CD4-positive, alpha-beta memory T cell (primary cell): Measurements from ENCODE around the gene PLEK2. TPM values are rescaled to one million over a fixed set of nuclear protein-coding genes. Genes with fewer than 3 reads are reported as not detected.
"Not testable (repeated sequence)": the region's sequence is repeated elsewhere in the genome, so short reads cannot be mapped to it uniquely, and the experiment has no call there.

Experiments
- CTCF ChIA-PET: fragments of 350-600 bp; sonication (Branson Sonifier 250); formaldehyde crosslinking; loops from one replicate; lab custom pipeline; 2021; ENCODE audit warnings: inconsistent platforms; ENCODE audit not compliant: partially characterized antibody; lab: Charles Lee
- POLR2A ChIA-PET: fragments of 350-600 bp; sonication (Branson Sonifier 250); formaldehyde crosslinking; loops from one replicate; lab custom pipeline; 2021; ENCODE audit not compliant: partially characterized antibody; lab: Charles Lee
- DNase-seq, 5 donors: peaks; one replicate each; pipeline versions ENCODE4 v3.0.0 to v3.0.0-alpha.2; 2020 to 2022; ENCODE audit warnings: mixed read lengths in 1 of 5
- H3K27ac ChIP-seq: one replicate; pipeline ENCODE4 v1.7.0; 2013; ENCODE audit warnings: low read depth, low read length
- H3K27me3 ChIP-seq: 2 replicates; pipeline ENCODE4 v1.7.0; 2013; ENCODE audit warnings: mild to moderate bottlenecking, low read length, moderate library complexity; ENCODE audit not compliant: insufficient read depth
- H3K36me3 ChIP-seq: 2 replicates; pipeline ENCODE4 v1.7.0; 2013; ENCODE audit warnings: mild to moderate bottlenecking, low read length, moderate library complexity; ENCODE audit not compliant: insufficient read depth
- H3K4me1 ChIP-seq: 2 replicates; pipeline ENCODE4 v1.7.0; 2013; ENCODE audit warnings: mild to moderate bottlenecking, low read length, moderate library complexity; ENCODE audit not compliant: insufficient read depth
- H3K4me3 ChIP-seq, 2 donors: one replicate each; pipeline ENCODE4 v1.7.0; 2013; ENCODE audit warnings: low read length in 2 of 2, mild to moderate bottlenecking in 1 of 2
- H3K9me3 ChIP-seq, 2 donors: one replicate each; pipeline ENCODE4 v1.7.0; 2013; ENCODE audit warnings: low read length in 2 of 2, control low read depth in 1 of 2; ENCODE audit not compliant: control insufficient read depth in 1 of 2
- H3K27ac Mint-ChIP-seq, 7 donors: one replicate each; pipeline ENCODE4 v1.8.0; 2020 to 2021; ENCODE audit warnings: mixed read lengths in 7 of 7, mild to moderate bottlenecking in 6 of 7, inconsistent platforms in 3 of 7, moderate library complexity in 3 of 7
- H3K27me3 Mint-ChIP-seq, 2 donors: one replicate each; pipeline ENCODE4 v1.8.0; 2020 to 2021; ENCODE audit warnings: mixed read lengths in 2 of 2
- H3K36me3 Mint-ChIP-seq, 2 donors: one replicate each; pipeline ENCODE4 v1.8.0; 2020 to 2021; ENCODE audit warnings: mixed read lengths in 2 of 2, inconsistent platforms in 1 of 2, mild to moderate bottlenecking in 1 of 2
- H3K4me1 Mint-ChIP-seq, 4 donors: one replicate each; pipeline ENCODE4 v1.8.0; 2020 to 2021; ENCODE audit warnings: mixed read lengths in 4 of 4, mild to moderate bottlenecking in 1 of 4
- H3K4me3 Mint-ChIP-seq, 8 donors: one replicate each; pipeline ENCODE4 v1.8.0; 2020 to 2021; ENCODE audit warnings: mixed read lengths in 8 of 8, mild to moderate bottlenecking in 7 of 8, moderate library complexity in 6 of 8, inconsistent platforms in 3 of 8
- H3K9me3 Mint-ChIP-seq, 8 donors: one replicate each; pipeline ENCODE4 v1.8.0; 2020 to 2021; ENCODE audit warnings: mixed read lengths in 8 of 8, mild to moderate bottlenecking in 5 of 8, inconsistent platforms in 3 of 8, moderate library complexity in 1 of 8
- intact Hi-C: fragments of 100-400 bp; cut with micrococcal nuclease; formaldehyde crosslinking; loops from one replicate; pipeline ENCODE4 v1.15.1; 2023
- microRNA-seq: library from miRNA; unstranded; fragments of <30 nt; microRNA quantifications from one replicate; pipeline ENCODE4 v1.2.0, GENCODE V29; 2021; ENCODE audit warnings: borderline replicate concordance, borderline number of aligned reads, borderline microRNAs expressed, mixed read lengths
- polyA plus RNA-seq, 2 donors: library from polyadenylated mRNA; unstranded; fragments of 300-500 nt; fragmentation: Illumina TruSeq; gene quantifications; one replicate each; pipeline ENCODE4 v1.2.3, GENCODE V29; 2021
- total RNA-seq, 2 experiments: library from RNA; stranded (reverse); gene quantifications; one replicate each; pipeline ENCODE4 v1.2.3, GENCODE V29; 2021

Gene PLEK2
- total and polyA plus RNA-seq, 4 experiments from 2014 or later, result 1.9 to 4.1 (median 2.5) TPM

DNA sequence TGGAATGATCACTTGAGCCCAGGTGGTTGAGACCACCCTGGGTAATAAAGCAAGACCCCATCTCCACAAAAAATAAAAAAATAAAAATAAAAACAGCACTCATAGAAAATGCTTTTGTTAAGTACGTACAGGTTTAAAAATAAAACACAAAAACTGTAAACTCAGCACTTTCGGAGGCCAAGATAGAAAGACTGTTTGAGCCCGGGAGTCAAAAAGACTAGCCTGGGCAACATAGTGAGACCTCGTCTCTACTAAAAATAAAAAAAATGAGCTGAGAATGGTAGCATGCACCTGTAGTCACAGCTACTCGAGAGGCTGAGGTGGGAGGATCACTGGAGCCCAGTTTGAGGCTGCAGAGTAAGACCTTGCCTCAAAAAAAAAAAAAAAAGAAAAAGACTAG is 59.9 kb downstream of the PLEK2 start:
- DNase-seq, result no peak
- Histone ChIP-seq H3K9me3 (no peaks in the 10 kb centered on the region), H3K27ac (no peak overlapping the region), H3K36me3 (peaks cover 24% of the 10 kb centered on the region), H3K4me1 (peaks cover 7% of the 10 kb centered on the region), H3K27me3 (no peaks in the 10 kb centered on the region), H3K4me3 (no peak overlapping the region)
- POLR2A ChIA-PET, result no interaction called here
- Mint-ChIP-seq H3K36me3 (peaks cover 23 to 42% of the 10 kb centered on the region in 2 donors), H3K4me1 (peaks cover 5 to 23% (median 19%) of the 10 kb centered on the region in 4 donors), H3K27ac (no peak overlapping the region), H3K4me3 (no peak overlapping the region), H3K27me3 (no peaks in the 10 kb centered on the region), H3K9me3 (no peaks in the 10 kb centered on the region)
- CTCF ChIA-PET, result interaction anchor here (1.0 to 1.4 kb wide), 2 partner anchors 8 to 11 kb away, joined by 3 read pairs; partner anchors contain the start of genes ATP6V1D and EIF2S1
- intact Hi-C loops, result no loop called here

DNA sequence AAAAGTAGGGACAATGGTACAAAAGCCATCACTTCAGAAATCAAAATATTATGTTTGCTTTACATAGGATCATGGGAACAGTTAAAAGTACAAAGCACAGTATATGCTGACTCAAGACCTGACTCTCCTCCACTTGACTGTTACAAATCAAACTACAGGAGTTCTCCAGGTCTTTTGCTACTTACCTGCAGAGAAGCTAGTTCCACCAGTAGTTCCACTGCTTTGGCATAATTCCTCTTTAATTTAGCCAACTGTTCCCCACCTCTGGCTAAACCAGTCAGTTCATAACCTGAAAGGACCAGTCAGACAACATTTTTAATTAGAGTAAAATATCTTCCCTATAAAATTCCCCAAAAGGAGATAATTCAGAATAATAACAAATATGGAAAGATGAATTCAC is 66.4 kb downstream of the PLEK2 start:
- POLR2A ChIA-PET, result no interaction called here
- intact Hi-C loops, result no loop called here
- DNase-seq, result no peak
- H3K27me3 Mint-ChIP-seq, result no peaks in the 10 kb centered on the region
- no peaks in the 10 kb centered on the region for H3K4me1 Mint-ChIP-seq
- Histone ChIP-seq H3K27me3 (no peaks in the 10 kb centered on the region), H3K27ac (no peak overlapping the region), H3K9me3 (no peaks in the 10 kb centered on the region), H3K36me3 (peaks cover 27% of the 10 kb centered on the region), H3K4me3 (no peak overlapping the region), H3K4me1 (no peaks in the 10 kb centered on the region)
- H3K4me3 Mint-ChIP-seq, result no peak overlapping the region
- no peaks in the 10 kb centered on the region for H3K9me3 Mint-ChIP-seq
- CTCF ChIA-PET, result interaction anchor here (1.0 kb wide), 1 partner anchor 14 kb away, joined by 3 read pairs; the partner anchor contains the start of gene ATP6V1D
- no peak overlapping the region for H3K27ac Mint-ChIP-seq
- peaks cover 35 to 58% of the 10 kb centered on the region in 2 donors for H3K36me3 Mint-ChIP-seq

DNA sequence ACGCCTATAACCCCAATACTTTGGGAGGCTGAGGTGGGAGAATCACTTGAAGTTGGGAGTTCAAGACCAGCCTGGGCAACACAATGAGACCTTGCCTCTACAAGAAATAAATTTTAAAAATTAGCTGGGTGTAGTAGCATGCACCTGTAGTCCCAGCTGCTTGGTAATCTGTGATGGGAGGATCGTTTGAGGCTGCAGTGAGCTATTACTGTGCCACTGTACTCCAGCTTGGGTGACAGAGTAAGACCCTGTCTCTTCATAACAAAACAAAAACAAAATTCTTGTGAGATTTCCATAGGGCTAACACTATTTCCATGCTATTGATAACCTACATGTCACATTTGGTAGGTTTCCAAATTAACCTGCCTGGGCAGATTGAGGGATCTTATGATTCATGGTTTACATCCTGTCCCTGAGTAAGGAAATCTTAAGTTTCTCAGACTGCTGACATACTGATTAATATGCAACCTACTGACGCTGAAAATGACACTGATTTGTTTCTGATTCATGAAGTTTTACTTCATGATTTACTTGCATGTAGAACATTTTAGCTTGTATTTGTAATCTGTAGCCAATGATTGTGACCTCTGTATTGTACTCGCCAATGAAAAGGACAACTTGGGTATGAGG is 68.2 kb downstream of the PLEK2 start:
- H3K4me1 Mint-ChIP-seq, result no peaks in the 10 kb centered on the region
- no peak overlapping the region for H3K4me3 ChIP-seq
- POLR2A ChIA-PET, result no interaction called here
- H3K4me1 ChIP-seq, result no peaks in the 10 kb centered on the region
- no peak overlapping the region for H3K4me3 Mint-ChIP-seq
- no peak for DNase-seq
- intact Hi-C loops, result no loop called here
- no peak overlapping the region for H3K27ac ChIP-seq
- H3K27me3 Mint-ChIP-seq, result no peaks in the 10 kb centered on the region
- no peaks in the 10 kb centered on the region for H3K27me3 ChIP-seq
- H3K36me3 Mint-ChIP-seq, result peaks cover 38 to 54% of the 10 kb centered on the region in 2 donors
- H3K9me3 ChIP-seq, result no peaks in the 10 kb centered on the region
- H3K9me3 Mint-ChIP-seq, result no peaks in the 10 kb centered on the region
- no peak overlapping the region for H3K27ac Mint-ChIP-seq
- CTCF ChIA-PET, result interaction anchor here (0.6 kb wide), 1 partner anchor 19 kb away, joined by 3 read pairs; no protein-coding TSS in a partner anchor
- peaks cover 17% of the 10 kb centered on the region for H3K36me3 ChIP-seq

DNA sequence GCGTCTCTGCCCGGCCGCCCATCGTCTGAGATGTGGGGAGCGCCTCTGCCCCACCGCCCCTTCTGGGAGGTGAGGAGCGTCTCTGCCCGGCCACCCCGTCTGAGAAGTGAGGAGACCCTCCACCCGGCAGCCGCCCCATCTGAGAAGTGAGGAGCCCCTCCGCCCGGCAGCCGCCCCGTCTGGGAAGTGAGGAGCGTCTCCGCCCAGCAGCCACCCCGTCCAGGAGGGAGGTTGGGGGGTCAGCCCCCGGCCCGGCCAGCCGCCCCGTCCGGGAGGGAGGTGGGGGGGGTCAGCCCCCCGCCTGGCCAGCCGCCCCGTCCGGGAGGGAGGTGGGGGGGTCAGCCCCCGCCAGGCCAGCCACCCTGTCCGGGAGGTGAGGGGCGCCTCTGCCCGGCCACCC is 70.7 kb downstream of the PLEK2 start:
- H3K27ac ChIP-seq, H3K9me3 ChIP-seq, H3K27me3 Mint-ChIP-seq, H3K4me1 ChIP-seq, H3K4me3 Mint-ChIP-seq, H3K4me1 Mint-ChIP-seq, POLR2A ChIA-PET, H3K9me3 Mint-ChIP-seq, H3K27me3 ChIP-seq, CTCF ChIA-PET, H3K4me3 ChIP-seq, DNase-seq, H3K27ac Mint-ChIP-seq, intact Hi-C loops: not testable (repeated sequence)
- H3K36me3 Mint-ChIP-seq, result peaks cover 38 to 62% of the 10 kb centered on the region in 2 donors
- peaks cover 23% of the 10 kb centered on the region for H3K36me3 ChIP-seq

Small RNA genes within 50 kb of the gene (microRNA-seq; reads per million reads assigned to microRNA genes)
- gene MIR5694, result not detected

Other genes with a start within 250 kb of the PLEK2 start
- gene GARIN2, start 222.7 kb downstream of the PLEK2 start, total RNA-seq, result not detected
- gene GARIN2, start 222.7 kb downstream of the PLEK2 start, polyA plus RNA-seq, result not detected
- gene PALS1, start 170.7 kb downstream of the PLEK2 start, total RNA-seq, result 10 to 100 TPM; 16.2 to 18.5 TPM
- gene PALS1, start 170.7 kb downstream of the PLEK2 start, polyA plus RNA-seq, result 1 to 10 TPM; 2.2 to 3.4 TPM
- gene ATP6V1D, start 52.4 kb downstream of the PLEK2 start, total RNA-seq, result 10 to 100 TPM; 26.8 to 35.0 TPM
- 10 to 100 TPM; 45.2 to 57.5 TPM for gene ATP6V1D, start 52.4 kb downstream of the PLEK2 start, polyA plus RNA-seq
- 10 to 100 TPM; 62.0 to 72.1 TPM for gene EIF2S1, start 51.8 kb downstream of the PLEK2 start, total RNA-seq
- 100 to 1,000 TPM; 129 to 185 TPM for gene EIF2S1, start 51.8 kb downstream of the PLEK2 start, polyA plus RNA-seq
- gene TMEM229B, start 76.6 kb upstream of the PLEK2 start, total RNA-seq, result 10 to 100 TPM; 34.9 to 35.8 TPM
- 10 to 100 TPM; 12.5 to 28.9 TPM for gene TMEM229B, start 76.6 kb upstream of the PLEK2 start, polyA plus RNA-seq
- gene PLEKHH1, start 121.1 kb upstream of the PLEK2 start, total RNA-seq, result under 1 TPM; 0.22 to 0.41 TPM
- 1 to 10 TPM in 1 of 2 donors, not detected in 1; 1.1 TPM for gene PLEKHH1, start 121.1 kb upstream of the PLEK2 start, polyA plus RNA-seq
- gene PIGH, start 188.1 kb upstream of the PLEK2 start, total RNA-seq, result 10 to 100 TPM; 28.0 to 35.8 TPM
- 10 to 100 TPM; 31.5 to 32.3 TPM for gene PIGH, start 188.1 kb upstream of the PLEK2 start, polyA plus RNA-seq
- under 1 TPM in 1 of 2 experiments, not detected in 1; 0.55 TPM for gene ARG2, start 207.8 kb upstream of the PLEK2 start, total RNA-seq
- gene ARG2, start 207.8 kb upstream of the PLEK2 start, polyA plus RNA-seq, result 1 to 10 TPM; 1.3 to 1.4 TPM